DMS53 (cell line): ENCODE measurements around the gene KRT6B.
"Not testable (repeated sequence)": the region's sequence is repeated elsewhere in the genome, so short reads cannot be mapped to it uniquely, and the experiment has no call there.

Experiments
- DNase-seq: peaks from one replicate; lab custom pipeline; 2025; lab: John Stamatoyannopoulos, UW

KRT6B gene

GRCh38 chr12:52469853-52470252 lies 17.9 kb upstream of the KRT6B start:
- DNase-seq = no peak

- DNase-seq = no peak
Measured at GRCh38 chr12:52464897-52465296, 13.0 kb upstream of the KRT6B start.

GRCh38 chr12:52461693-52462092 lies 9.7 kb upstream of the KRT6B start:
- DNase-seq = no peak

- DNase-seq = no peak
Measured at GRCh38 chr12:52458861-52459260, 6.9 kb upstream of the KRT6B start.

GRCh38 chr12:52455821-52456220 lies 3.9 kb upstream of the KRT6B start:
- DNase-seq = no peak

- no peak for DNase-seq
Measured at GRCh38 chr12:52454411-52455201, 2.7 kb upstream of the KRT6B start.

- no peak for DNase-seq
Measured at GRCh38 chr12:52448228-52448627, 3.7 kb downstream of the KRT6B start.

- DNase-seq = not testable (repeated sequence)
Measured at GRCh38 chr12:52447196-52447595, 4.8 kb downstream of the KRT6B start.

- no peak for DNase-seq
Measured at GRCh38 chr12:52446367-52447045, 5.4 kb downstream of the KRT6B start.

GRCh38 chr12:52445876-52446275 lies 6.1 kb downstream of the KRT6B start:
- no peak for DNase-seq

GRCh38 chr12:52444647-52445595 lies 7.0 kb downstream of the KRT6B start:
- DNase-seq = no peak

- no peak for DNase-seq
Measured at GRCh38 chr12:52443966-52444365, 8.0 kb downstream of the KRT6B start.

GRCh38 chr12:52442600-52443061 lies 9.3 kb downstream of the KRT6B start:
- DNase-seq = no peak

GRCh38 chr12:52441320-52441911 lies 10.5 kb downstream of the KRT6B start:
- DNase-seq = no peak

- no peak for DNase-seq
Measured at GRCh38 chr12:52440821-52441319, 11.1 kb downstream of the KRT6B start.

GRCh38 chr12:52439845-52440244 lies 12.1 kb downstream of the KRT6B start:
- DNase-seq = no peak

GRCh38 chr12:52439420-52439819 lies 12.5 kb downstream of the KRT6B start:
- DNase-seq = no peak

- DNase-seq = no peak
Measured at GRCh38 chr12:52438305-52439301, 13.3 kb downstream of the KRT6B start.

- DNase-seq = no peak
Measured at GRCh38 chr12:52437508-52437907, 14.4 kb downstream of the KRT6B start.

GRCh38 chr12:52436828-52437474 lies 15.0 kb downstream of the KRT6B start:
- no peak for DNase-seq
